SK-MEL-5 (cell line): ENCODE measurements around the gene CASP2. TPM values are rescaled to one million over a fixed set of nuclear protein-coding genes. Genes with fewer than 3 reads are reported as not detected.

Experiments used
- DNase-seq: peaks from one replicate; pipeline ENCODE4 v3.0.0-alpha.2; 2016; ENCODE audit warnings: low read depth, low spot score
- in situ Hi-C: cut with HindIII; loops from 2 replicates; pipeline ENCODE4 v1.10.0; 2016; ENCODE audit warnings: low sequenced_read_pairs, high pct_unique_total_duplicates, low pct_unique_long_range_greater_than_20kb
- small RNA-seq, 2 experiments: library from RNA; depleted of rRNA; stranded (forward); fragments of <200 nt; gene quantifications; one replicate each; pipeline ENCODE3, GENCODE V24; 2014
- total RNA-seq: library from RNA; depleted of rRNA; stranded (reverse); fragments of >200 nt; shearing (Covaris generic); gene quantifications from 2 replicates; pipeline ENCODE4 v1.2.3, GENCODE V29; 2014; rRNA removed

Gene CASP2
- total RNA-seq, 1 experiment from 2014 or later: 11.8 TPM

- in situ Hi-C loops: no loop called here
- DNase-seq: no peak
These were observed 59.8 kb downstream of the CASP2 start for GRCh38 chr7:143347950-143348349.

DNA sequence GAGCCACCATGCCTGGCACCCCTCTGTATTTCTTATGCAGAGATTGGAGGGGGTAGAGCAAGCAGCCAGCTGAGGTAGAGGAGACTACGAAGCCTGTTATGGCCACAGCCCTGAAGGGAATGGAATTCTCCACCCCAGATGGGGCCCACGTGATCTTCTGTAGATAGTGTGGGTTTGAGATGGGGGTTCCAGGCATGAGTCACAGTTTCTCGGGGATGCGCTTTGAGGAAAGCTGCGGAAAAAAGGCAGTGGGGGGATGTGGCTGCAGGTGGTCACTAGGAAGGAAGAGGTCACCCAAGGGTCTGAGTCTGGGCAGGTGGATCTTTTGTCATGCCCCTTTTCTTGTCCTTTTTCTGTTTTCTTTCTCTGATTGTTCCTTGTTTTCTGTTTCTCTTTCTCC is 62.9 kb downstream of the CASP2 start:
- no peak for DNase-seq
- in situ Hi-C loops: no loop called here

DNA sequence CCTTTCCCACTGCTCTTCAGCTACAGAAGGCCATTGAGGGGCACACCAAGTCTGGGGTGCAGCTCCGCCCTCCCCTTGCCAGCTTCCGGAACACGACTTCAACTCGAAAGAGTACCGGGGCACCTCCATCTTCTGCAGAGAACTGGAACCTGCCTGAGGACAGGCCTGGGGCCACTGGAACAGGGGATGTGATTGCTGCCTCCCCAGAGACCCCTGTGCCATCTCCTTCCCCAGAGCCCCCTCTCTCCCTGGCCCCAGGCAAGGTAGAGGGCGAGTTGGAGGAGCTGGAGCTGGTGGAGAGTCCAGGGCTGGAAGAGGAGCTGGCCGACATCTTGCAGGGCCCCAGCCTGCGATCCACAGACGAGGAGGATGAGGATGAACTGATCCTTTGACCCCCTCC is 63.4 kb downstream of the CASP2 start:
- DNase-seq: no peak
- in situ Hi-C loops: no loop called here

DNA sequence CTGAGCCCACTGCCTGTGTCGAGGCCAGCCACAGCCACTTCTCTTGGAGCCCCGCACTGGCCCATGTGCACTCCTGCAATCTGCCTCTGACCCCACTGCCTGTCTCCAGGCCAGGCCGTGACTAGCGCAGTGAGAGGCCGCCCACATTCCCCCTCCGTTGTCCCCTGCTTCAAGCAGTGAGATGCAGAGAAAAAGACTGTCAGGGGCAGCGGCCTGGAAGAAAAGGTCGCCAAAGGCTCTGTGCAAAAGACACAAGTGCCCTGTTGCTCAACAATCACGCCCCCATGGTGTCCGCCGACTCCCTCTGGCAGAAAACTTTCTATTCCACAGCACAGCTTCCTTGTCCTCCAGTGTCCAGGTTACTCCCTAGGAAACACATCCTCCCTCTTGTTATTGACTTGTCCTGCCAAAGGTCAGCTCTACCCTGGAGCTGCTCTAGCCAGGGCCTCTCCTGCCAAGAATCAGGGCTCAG is 64.4 kb downstream of the CASP2 start:
- in situ Hi-C loops: no loop called here
- DNase-seq: no peak

GRCh38 chr7:143354376-143354775 is 66.2 kb downstream of the CASP2 start:
- in situ Hi-C loops: no loop called here
- DNase-seq: no peak

DNA sequence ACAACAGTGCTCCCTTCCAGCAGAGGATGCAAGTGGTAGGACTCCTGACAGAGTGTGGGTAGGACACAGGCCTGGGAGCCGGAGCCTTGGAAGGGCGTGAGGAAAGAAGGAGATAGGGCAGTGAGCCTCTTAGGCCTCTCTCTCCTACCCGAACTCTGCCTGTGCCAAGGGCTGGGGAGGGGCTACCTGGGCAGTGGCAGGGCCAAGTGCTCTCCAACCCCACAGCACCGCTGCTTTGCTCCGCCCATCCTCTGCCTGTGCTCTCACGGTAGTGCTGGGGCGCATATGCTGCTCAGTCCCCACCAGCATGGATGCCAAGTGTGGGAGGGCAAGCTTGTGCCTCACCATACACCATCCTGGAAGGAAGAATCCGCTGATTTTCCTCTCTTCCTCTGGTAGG is 66.8 kb downstream of the CASP2 start:
- in situ Hi-C loops: no loop called here
- DNase-seq: no peak

GRCh38 chr7:143355450-143356385 is 67.6 kb downstream of the CASP2 start:
- in situ Hi-C loops: no loop called here
- no peak for DNase-seq

- in situ Hi-C loops: no loop called here
- no peak for DNase-seq
These were observed 68.4 kb downstream of the CASP2 start for GRCh38 chr7:143356414-143357050.

Small RNAs within 50 kb of the gene (small RNA-seq; reads per million reads assigned to genes)
- gene RN7SL481P (0 reads per million in 2 experiments), gene RN7SL535P (0 to 0.05 reads per million in 2 experiments)

Other genes with a start within 250 kb of the CASP2 start
- not detected in 2 replicates for gene OR6V1, start 236.0 kb upstream of the CASP2 start, total RNA-seq
- gene PIP, start 156.3 kb upstream of the CASP2 start, total RNA-seq: not detected in 2 replicates
- not detected in 2 replicates for gene TAS2R39, start 104.9 kb upstream of the CASP2 start, total RNA-seq
- gene TAS2R40, start 66.3 kb upstream of the CASP2 start, total RNA-seq: not detected in 2 replicates
- gene GSTK1, start 24.9 kb upstream of the CASP2 start, total RNA-seq: 144 and 161 TPM in 2 replicates
- not detected in 2 replicates for gene TMEM139, start 3.4 kb upstream of the CASP2 start, total RNA-seq
- gene CLCN1, start 27.8 kb downstream of the CASP2 start, total RNA-seq: not detected in 2 replicates
- gene FAM131B, start 74.4 kb downstream of the CASP2 start, total RNA-seq: not detected in 2 replicates
- gene ZYX, start 93.0 kb downstream of the CASP2 start, total RNA-seq: 14.7 and 17.2 TPM in 2 replicates
- not detected in 2 replicates for gene EPHA1, start 120.5 kb downstream of the CASP2 start, total RNA-seq
- not detected in 2 replicates for gene TAS2R60, start 155.1 kb downstream of the CASP2 start, total RNA-seq
- not detected in 2 replicates for gene TAS2R41, start 189.5 kb downstream of the CASP2 start, total RNA-seq